Kidney (tissue), 14 donors: ENCODE measurements around the gene EEFSEC. TPM values are rescaled to one million over a fixed set of nuclear protein-coding genes. Genes with fewer than 3 reads are reported as not detected.

ENCODE experiments used
- DNase-seq, 5 donors: peaks; one replicate each; pipeline ENCODE4 v3.0.0-alpha.2; 2013 to 2020
- FAIRE-seq: peaks from 2 replicates; lab custom pipeline; 2012; peaks lifted over from hg19 to GRCh38; lab: Jason Lieb, UNC
- H3K27ac ChIP-seq, 2 donors: one replicate each; pipeline ENCODE4 v1.7.0; 2013; ENCODE audit warnings: low read depth in 2 of 2, low read length in 2 of 2, inconsistent platforms in 1 of 2
- H3K27me3 ChIP-seq: one replicate; pipeline ENCODE4 v1.7.1; 2013; ENCODE audit warnings: low read length, inconsistent platforms; ENCODE audit not compliant: control insufficient read depth, insufficient read depth
- H3K36me3 ChIP-seq, 3 donors: one replicate each; pipeline versions ENCODE4 v1.7.0 to v1.7.1; 2013; ENCODE audit warnings: low read length in 3 of 3, control low read depth in 1 of 3, inconsistent platforms in 1 of 3; ENCODE audit not compliant: insufficient read depth in 3 of 3, control insufficient read depth in 2 of 3
- H3K4me1 ChIP-seq, 3 donors: one replicate each; pipeline versions ENCODE4 v1.7.0 to v1.7.1; 2013; ENCODE audit warnings: low read length in 3 of 3, inconsistent platforms in 1 of 3, low read depth in 1 of 3; ENCODE audit not compliant: control insufficient read depth in 2 of 3, insufficient read depth in 2 of 3
- H3K4me3 ChIP-seq, 3 donors: one replicate each; pipeline versions ENCODE4 v1.7.0 to v1.8.1; 2013; ENCODE audit warnings: low read length in 3 of 3, control low read depth in 1 of 3, inconsistent platforms in 1 of 3
- H3K9ac ChIP-seq, 3 donors: one replicate each; pipeline versions ENCODE4 v1.7.0 to v1.7.1; 2013; ENCODE audit warnings: low read length in 3 of 3, control low read depth in 1 of 3, inconsistent platforms in 1 of 3
- H3K9me3 ChIP-seq, 3 donors: one replicate each; pipeline versions ENCODE4 v1.7.0 to v1.7.1; 2013; ENCODE audit warnings: low read length in 3 of 3, control low read depth in 1 of 3, inconsistent platforms in 1 of 3; ENCODE audit not compliant: control insufficient read depth in 2 of 3, insufficient read depth in 1 of 3
- intact Hi-C: fragments of 100-400 bp; cut with DNase I; formaldehyde crosslinking; loops from one replicate; pipeline ENCODE4 v1.11.1; 2022
- polyA plus RNA-seq: library from polyadenylated mRNA; stranded (reverse); fragments of 350-450 nt; fragmentation: Illumina TruSeq; extraction: RNeasy Lipid Tissue Mini Kit (QIAGEN cat#74804); gene quantifications from one replicate; pipeline ENCODE4 v1.2.3, GENCODE V29; 2014; ENCODE audit warnings: low read depth, low replicate concordance; ENCODE audit not compliant: insufficient read depth
- total RNA-seq: library from RNA; stranded (reverse); fragmentation: NEBNext Ultra II Directional; extraction: Animal tissue kit (Norgen Biotek cat#: 25700); gene quantifications from one replicate; pipeline ENCODE4 v1.2.1, GENCODE V29; 2021
- TF ChIP-seq, protein P1 (sequence below): IDR thresholded peaks from 3 replicates; pipeline ENCODE4 v1.5.1; 2012; ENCODE audit warnings: mild to moderate bottlenecking, moderate library complexity, borderline replicate concordance; ENCODE audit not compliant: insufficient read depth; ENCODE audit errors: extremely low read depth
- donor health status: control.
- donor health status: control.
- donor health status: control.
- donor health status: control.
- donor health status: control.
- donor health status: DM: yes; HTN: yes; CAD: no.
- donor health status: Normal renal cell carcinoma (clear cell type).

The EEFSEC gene
- total and polyA plus RNA-seq, 2 donors from 2014 or later = 15.2 to 23.2 TPM

GRCh38 chr3:128378631-128379347, 225.5 kb downstream of the EEFSEC start:
- FAIRE-seq = no peak
- intact Hi-C loops = no loop called here
- H3K9me3 ChIP-seq = no peaks in the 10 kb centered on the region
- peaks cover 0 to 5% (median 0%) of the 10 kb centered on the region in 3 donors for H3K36me3 ChIP-seq
- H3K9ac ChIP-seq = no peak overlapping the region
- H3K27ac ChIP-seq = peak overlapping the region in 1 of 2 donors; percentile 34
- H3K4me3 ChIP-seq = no peak overlapping the region
- peaks cover 0 to 28% (median 25%) of the 10 kb centered on the region in 3 donors for H3K4me1 ChIP-seq
- TF ChIP-seq, protein P1, sequence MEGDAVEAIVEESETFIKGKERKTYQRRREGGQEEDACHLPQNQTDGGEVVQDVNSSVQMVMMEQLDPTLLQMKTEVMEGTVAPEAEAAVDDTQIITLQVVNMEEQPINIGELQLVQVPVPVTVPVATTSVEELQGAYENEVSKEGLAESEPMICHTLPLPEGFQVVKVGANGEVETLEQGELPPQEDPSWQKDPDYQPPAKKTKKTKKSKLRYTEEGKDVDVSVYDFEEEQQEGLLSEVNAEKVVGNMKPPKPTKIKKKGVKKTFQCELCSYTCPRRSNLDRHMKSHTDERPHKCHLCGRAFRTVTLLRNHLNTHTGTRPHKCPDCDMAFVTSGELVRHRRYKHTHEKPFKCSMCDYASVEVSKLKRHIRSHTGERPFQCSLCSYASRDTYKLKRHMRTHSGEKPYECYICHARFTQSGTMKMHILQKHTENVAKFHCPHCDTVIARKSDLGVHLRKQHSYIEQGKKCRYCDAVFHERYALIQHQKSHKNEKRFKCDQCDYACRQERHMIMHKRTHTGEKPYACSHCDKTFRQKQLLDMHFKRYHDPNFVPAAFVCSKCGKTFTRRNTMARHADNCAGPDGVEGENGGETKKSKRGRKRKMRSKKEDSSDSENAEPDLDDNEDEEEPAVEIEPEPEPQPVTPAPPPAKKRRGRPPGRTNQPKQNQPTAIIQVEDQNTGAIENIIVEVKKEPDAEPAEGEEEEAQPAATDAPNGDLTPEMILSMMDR = no peak
- DNase-seq = peak in 4 of 5 donors; percentile 72 to 86 (median 76)
- no peaks in the 10 kb centered on the region for H3K27me3 ChIP-seq

- intact Hi-C loops = no loop called here
- no peak for FAIRE-seq
- no peak overlapping the region for H3K27ac ChIP-seq
These were observed 226.3 kb downstream of the EEFSEC start for GRCh38 chr3:128379367-128380160.

DNA sequence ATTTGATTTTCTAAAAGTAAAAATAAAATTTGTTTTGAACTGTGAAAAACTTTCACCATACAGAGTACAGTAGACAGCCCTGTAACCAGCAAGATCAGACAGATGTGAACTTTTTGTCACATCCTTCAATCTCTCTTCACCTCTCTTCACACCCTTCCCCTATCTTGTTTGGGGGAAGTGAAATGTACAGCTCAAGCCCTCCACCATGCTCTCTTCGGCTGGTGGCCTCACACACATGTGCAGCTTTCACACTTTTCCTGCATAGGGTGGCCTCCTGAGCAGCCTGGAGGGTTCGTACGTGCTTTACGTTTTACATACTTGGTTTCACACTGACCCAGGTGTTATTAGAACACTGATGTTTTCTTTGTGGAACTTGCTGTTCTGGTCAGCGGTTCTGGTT, 227.0 kb downstream of the EEFSEC start:
- Histone ChIP-seq H3K9me3 (no peaks in the 10 kb centered on the region), H3K36me3 (peaks cover 0 to 5% (median 0%) of the 10 kb centered on the region in 3 donors), H3K27me3 (no peaks in the 10 kb centered on the region), H3K27ac (no peak overlapping the region), H3K4me3 (no peak overlapping the region), H3K4me1 (peaks cover 0 to 41% (median 25%) of the 10 kb centered on the region in 3 donors), H3K9ac (no peak overlapping the region)
- FAIRE-seq = no peak
- no peak for DNase-seq
- intact Hi-C loops = no loop called here
- TF ChIP-seq, protein P1 = no peak

More at GRCh38 chr3:128379367-128380160, 226.3 kb downstream of the EEFSEC start:
- Histone ChIP-seq H3K4me1 (peaks cover 0 to 34% (median 25%) of the 10 kb centered on the region in 3 donors), H3K36me3 (peaks cover 0 to 5% (median 0%) of the 10 kb centered on the region in 3 donors), H3K4me3 (no peak overlapping the region), H3K9ac (no peak overlapping the region), H3K9me3 (no peaks in the 10 kb centered on the region), H3K27me3 (no peaks in the 10 kb centered on the region)
- DNase-seq = no peak
- TF ChIP-seq, protein P1 = no peak
